Stimulated activated CD4-positive, alpha-beta T cell treated with anti-CD3 and anti-CD28 coated beads, Interleukin-2, amount 100 ng/mL, for 4 hours (primary cell): Measurements from ENCODE around the gene NBAS.

ENCODE experiments used
- DNase-seq: peaks from one replicate; pipeline ENCODE4 v3.0.0-alpha.2; 2020; ENCODE audit warnings: low read depth

Gene NBAS

DNA sequence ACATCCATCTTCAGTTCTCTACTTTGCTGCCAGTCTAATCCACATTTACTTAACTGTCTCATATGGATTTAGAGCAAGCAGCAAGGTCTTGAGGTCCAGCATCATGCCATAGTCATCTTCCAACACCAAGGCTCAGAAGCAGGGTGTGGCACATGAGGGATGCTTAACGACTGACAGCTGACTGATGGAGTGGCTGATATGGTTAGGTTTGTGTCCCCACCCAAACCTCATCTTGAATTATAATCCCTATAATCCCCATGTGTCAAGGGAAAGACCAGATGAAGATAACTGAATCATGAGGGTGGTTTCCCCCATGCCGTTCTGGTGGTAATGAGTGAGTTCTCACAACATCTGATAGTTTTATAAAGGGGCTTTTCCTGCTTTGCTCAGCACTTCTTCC lies 257.3 kb downstream of the NBAS start:
- DNase-seq = no peak

DNA sequence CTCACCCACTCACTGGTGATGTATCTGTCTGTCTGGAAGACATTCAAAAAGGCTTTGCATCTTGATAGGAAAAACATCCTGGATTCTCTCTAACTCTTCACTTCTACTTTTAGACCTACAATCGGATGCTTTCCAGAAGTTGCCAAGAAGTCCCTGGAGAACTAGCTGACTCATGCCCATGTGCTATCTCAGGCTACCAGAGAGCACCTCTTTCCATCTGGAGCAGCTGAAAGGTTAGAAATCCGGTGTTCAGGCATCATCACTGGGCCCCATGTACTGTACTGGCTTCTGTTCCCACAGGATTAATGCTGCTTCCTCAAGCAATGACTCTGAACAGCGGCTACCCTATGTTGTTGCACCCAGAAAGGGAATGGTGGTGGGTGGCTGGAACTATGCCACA lies 259.0 kb downstream of the NBAS start:
- no peak for DNase-seq

DNA sequence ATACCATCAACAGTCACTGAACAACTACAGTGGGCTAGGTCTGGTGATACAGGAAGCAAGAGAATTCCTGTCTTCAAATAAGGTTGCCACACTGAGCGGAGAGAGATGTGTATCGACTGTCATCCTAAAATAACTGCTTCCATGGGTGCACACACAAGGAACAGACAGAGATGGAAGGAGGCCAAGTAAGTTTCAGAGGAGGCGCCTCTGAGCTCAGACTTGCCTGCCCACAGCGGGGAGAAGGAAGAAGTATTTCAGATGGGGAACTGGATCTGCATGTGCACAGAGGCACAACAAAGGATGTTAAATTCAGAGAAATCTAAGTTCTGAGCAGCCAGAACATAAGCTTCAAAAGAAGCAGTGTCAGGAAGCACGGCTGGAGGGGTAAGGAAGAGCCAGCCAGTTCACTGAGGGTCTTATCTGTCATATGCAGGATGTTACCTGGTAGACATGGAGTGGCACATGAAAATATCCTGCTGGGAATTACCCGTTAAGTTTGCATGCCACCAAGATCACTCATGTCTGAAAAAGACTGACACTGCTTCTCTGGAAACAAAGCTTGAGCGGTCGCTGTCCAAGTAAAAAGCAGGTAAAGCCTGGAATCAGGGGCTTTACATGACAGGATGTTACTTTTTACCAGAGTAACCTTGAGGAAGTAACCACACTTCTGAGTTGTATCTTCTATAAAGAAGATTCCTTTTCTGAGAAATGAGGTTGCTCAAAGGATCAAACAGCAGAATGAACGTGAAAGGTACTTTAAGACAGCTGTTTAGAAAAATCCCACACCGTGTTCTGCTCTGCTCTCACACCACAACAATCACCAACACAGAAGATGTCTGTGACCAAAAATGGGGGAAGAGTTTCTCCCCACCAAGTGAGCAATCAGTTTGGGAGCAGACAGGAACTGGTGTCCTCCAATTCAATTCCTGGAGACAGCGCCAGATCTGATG lies 260.2 kb downstream of the NBAS start:
- DNase-seq = no peak

DNA sequence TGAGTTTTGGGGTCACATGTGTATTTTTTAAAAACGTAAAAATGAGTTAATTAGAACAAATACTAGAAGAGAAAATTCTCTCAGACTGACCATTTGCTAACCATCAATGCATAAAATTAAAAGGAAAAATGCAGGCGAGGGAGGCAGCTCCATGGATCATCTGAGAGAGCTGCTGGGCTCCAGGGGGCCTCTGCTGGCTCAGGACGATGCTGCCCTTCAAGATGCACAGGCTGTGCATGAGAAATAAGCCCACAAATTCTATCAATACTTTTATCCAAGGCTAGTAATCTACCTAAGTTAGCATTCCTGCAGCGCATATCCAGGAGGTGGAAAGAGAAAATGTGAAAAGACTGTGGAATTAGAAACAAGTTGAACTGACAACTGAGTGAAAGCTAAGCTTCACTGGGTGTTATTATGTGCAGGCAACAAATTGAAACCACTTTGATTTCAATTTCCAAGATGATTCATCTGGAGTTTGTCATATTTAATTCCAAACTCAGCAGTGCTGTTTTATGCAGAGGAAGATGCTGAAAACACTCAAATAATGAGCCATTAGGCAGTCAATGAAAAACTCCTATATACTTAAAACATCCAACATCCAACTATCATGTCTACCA lies 261.1 kb downstream of the NBAS start:
- no peak for DNase-seq

DNA sequence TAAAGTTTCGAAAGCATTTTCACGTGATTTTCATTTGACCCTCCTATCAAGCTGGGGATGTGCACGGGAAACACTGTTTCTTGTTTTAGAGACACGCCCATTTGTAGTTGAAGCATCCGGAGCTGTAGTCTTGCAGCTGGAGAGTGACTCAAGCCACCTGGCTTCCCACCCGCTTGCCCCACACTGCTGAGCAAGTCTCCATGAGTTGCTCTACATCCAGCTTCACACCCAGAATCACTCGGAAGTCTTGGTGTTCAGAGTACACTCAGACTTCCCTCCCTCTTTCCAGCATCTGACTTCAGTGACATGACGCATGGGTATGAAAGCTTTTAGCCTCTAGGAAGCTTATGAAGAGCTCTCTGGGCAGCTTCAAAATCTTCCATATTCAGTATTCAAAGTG lies 262.4 kb downstream of the NBAS start:
- no peak for DNase-seq

DNA sequence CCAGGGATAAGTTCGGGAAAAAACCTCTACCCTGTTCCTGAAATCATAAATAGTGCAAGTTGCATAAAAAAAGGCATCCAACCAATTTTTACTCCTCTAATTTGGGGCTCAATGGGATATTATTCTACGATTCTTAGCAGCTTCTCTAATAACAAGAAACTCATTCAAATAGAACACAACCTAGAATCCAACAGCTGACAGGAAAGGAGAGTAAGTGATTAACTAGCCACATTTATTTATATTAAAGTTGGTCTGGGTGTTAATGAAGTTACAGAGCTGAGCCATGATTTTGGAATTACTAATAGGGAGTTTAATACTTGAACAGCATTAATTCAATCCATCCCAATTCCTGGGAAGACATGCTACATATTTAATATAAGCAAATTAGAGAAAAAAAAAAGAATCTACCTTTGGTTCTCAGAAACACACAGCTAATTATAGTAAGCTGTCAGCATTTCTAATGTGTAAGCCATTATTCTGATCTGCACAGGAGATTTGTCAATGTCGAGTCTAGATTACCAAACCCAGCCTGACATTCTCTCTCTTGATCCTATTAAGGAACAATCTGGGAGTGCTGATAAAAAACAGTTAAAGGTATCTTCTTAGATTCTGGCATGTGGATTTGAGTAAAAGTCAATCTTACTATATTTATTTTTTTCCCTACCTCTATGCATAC lies 267.7 kb downstream of the NBAS start:
- no peak for DNase-seq

DNA sequence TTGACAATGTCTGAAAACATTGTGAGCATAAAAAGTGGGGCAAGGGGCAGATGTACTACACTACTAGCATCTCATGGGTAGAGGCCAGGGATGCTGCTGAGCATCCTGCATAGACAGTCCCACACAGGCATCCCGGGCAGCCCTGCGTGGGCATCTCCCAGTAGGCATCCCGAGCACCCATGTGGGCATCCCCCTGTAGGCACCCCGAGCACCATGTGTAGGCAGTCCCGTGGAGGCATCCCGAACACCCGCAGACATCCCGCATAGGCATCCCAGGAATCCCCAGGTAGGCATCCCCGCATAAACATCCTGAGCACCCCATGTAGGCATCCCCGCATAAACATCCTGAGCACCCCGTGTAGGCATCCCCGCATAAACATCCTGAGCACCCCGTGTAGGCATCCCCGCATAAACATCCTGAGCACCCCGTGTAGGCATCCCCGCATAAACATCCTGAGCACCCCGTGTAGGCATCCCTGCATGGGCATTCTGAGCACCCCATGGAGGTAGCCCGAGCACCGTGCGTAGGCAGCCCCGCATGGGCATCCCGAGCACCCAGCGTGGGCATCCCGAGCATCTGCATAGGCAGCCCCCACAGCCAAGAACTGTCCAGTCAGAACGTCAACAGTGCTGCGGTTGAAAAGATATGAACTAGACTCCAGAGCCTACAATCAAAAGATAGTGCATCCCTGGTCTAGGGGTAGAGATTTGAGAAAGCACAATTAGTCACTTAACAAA lies 273.5 kb downstream of the NBAS start:
- no peak for DNase-seq

DNA sequence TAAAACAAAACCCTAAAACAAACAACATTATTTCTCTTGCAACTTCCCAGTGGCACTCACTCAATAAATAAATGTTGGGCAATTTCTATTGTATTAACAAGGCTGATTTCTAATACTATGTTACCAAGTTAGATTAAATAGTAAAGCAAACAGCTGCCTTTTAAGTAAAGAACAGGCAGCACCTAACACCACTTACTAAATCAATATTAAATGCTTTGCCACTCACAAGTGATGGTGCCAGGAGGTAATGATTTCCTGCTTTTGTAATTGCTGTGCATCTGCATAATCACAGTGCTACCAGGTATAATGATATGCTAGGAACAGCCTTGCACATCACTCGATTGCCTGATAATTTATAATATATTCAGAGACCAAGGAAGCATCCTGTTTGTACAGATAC lies 276.5 kb downstream of the NBAS start:
- no peak for DNase-seq

DNA sequence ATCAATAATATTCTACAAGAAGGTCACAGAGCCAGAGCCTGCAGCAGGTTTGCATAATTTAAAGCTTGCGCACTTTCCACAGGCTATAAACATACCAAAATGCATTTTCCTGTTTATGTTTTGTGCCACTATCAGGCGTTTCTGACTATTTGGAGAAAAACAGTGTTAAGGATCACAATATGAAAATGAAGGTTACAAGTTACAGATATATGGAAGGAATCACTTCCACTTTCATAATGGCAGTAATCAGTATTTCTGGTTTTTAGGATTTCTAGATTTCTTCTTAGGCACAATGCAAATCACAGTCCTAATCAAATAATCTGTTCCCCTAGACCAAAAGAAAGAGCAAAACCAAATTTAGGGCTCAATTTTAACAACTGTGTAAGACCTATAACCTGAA lies 279.5 kb downstream of the NBAS start:
- no peak for DNase-seq

DNA sequence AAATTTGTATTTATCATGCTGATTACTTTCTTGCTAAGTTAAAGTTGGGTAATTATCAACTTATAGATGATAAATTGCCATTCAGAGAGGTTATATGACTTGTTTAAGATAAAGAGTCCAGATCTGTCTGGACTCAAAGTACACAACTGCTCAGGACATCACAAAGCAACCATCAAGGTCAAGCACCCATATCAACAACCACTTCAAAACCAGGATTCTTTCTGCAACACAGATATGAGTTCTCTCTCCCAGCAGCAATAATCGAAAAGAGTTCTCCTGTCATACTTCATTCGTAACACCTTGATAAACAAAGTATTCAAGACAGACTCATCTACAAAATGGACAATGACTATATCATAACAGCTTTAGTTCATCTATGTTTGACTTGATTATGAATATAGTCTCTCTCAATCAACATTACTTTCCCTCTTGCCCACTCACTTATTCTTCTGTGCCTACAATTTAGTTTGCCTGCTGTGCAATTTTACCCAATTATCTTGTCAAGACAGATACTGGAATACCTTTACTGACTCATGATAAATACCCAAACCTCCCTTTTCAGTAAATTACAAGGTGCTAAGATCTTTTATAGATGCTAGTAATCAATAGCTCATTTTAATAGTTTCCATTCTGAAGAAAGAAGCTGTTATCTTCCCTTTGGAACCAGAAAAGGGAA lies 281.8 kb downstream of the NBAS start:
- DNase-seq = no peak

DNA sequence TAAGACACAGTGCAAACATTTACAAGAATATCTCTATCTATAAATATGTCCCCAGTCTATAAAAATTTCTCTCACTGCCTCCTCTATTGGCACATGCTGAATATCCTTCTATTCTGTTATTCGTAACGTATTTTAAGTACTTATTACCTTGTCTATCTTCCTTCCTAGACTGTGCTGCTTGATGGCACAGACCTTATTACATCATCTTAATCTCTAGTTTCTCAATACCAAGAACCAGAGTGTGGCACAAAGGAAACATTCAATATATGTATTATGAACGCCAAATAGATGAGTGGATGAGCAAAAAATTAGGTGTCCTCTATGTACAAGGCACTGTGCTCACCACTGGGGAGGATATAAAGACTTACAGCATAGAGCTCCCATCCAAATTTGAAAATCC lies 282.8 kb downstream of the NBAS start:
- no peak for DNase-seq

DNA sequence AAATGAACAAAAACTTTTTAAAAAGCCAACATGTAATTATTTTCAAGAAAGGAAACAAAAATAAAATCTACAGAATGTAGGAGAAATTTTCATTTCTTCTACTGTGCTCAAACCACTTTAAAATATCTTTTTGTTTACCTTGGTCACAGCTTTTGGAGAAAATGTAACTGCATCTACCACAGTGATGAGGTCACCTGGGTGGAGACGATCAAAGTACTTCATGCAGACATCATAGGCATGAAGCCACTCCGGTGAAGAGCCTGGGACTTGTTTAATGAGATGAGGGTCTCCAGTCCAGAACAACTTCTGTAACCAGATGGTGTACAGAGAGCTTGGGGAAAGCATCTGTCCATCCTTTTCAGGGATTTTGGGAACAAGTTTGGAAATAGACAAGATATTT lies 285.8 kb downstream of the NBAS start:
- DNase-seq = no peak

DNA sequence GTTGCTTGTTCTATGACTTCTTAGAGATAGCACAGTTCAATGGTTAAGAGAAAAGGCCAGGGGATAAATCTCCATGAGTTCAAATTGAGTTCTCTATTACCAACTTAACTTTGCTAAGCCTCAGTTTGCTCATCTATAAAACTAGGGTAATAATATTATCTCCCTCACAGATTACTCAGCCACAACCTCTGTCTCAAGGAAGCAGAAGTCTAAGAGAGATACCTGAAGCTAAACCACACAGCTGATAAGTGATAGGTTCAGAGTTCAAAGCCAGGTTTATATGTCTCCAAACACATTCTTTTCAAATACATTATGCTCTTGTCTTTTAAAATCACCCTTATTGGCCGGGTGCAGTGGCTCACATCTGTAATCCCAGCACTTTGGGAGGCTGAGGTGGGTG lies 287.7 kb downstream of the NBAS start:
- DNase-seq = no peak

DNA sequence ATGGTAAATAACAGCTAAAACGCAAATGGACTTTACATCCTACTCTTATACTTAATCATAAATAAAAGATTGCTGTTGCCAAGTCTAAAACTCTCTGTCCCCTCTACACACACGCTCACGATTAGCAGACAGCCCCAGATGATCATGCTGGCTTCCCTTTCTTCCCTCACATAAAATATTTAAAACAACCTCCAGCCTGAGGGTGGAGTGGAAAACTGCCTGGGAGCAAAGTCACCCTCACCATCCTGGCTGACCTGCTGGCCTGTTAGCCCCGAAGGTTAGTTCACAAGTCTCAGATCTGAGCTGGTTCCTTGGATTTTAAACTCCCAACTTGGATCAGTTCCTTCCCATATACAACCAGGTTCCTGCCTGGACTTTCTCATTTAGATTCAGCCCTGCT lies 288.2 kb downstream of the NBAS start:
- DNase-seq = no peak

DNA sequence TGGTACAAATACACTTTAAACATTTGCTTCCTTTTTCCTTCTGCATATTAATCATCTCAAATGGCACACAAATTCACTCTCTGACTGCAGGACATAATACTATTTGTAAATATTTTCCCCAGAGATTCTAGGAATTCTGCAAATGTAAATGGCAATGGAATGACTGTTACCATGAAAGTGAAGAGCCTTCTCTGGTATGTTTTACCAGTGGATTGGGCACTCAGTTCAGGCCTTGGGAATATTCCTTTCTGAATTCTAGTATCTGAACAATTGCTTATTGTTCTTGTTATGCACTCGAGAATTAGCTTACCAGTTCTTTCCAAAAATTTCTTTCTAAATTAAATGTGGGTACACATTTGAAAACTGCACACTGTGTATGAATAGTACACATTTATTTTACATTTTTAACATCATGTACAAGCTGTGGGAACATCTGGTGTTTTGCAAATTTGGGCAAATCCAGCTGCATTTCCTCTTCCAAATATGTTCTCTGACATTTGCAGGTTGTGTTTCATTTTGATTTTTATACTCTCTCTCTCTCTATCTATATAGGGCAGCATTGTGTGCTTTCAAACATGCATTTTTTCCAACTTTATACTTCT lies 289.1 kb downstream of the NBAS start:
- no peak for DNase-seq

DNA sequence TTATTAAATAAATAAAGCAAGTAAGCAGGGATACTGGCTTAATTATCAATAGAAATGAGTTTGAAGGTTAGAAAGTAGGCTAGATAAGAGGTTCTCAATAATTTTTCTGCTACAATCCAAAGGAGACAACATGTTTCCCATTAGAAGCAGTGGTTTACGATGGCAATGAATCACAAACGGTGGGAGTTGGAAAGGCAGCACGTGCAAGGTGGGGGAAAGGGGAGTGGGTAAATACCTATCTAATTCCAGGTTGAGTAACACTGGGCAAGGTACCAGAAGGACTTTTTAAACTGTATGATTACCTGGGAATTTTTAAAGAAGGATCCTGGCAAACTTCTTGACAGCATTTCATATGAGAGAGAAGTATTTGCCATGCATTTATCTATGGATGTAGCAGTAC lies 289.9 kb downstream of the NBAS start:
- DNase-seq = no peak

DNA sequence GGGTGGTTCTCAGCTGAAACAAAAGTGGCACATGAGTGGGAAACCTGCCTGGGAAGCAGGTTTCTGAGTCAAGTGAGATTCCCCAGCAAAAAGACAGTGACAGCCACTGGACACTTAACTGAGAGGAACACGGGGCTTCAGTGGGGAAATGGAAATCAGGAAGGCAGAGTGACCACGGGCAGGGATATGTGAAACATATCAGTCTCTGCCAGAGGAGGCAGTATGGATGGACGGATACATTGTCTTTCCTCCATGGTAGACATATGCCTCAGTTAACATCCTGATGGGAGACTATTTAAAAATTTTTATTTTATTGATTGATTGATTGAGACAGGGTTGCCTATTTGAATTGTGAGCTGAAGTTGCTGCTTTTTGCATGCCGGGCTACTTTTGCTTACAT lies 292.1 kb downstream of the NBAS start:
- DNase-seq = no peak

DNA sequence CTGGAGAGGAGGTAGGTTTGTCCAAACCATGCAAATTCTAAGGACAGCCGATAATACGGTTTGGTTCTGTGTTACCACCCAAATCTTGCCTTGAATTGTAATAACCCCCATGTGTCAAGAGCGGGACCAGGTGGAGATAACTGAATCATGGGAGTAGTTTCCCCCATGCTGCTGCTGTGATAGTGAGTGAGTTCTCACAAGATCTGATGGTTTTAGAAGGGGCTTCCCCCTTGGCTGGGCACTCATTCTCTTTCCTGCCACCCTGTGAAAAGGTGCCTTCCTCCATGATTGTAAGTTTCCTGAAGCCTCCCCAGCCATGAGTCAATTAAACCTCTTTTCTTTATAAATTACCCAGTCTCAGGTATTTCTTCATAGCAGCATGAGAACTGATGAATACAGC lies 295.2 kb downstream of the NBAS start:
- no peak for DNase-seq

DNA sequence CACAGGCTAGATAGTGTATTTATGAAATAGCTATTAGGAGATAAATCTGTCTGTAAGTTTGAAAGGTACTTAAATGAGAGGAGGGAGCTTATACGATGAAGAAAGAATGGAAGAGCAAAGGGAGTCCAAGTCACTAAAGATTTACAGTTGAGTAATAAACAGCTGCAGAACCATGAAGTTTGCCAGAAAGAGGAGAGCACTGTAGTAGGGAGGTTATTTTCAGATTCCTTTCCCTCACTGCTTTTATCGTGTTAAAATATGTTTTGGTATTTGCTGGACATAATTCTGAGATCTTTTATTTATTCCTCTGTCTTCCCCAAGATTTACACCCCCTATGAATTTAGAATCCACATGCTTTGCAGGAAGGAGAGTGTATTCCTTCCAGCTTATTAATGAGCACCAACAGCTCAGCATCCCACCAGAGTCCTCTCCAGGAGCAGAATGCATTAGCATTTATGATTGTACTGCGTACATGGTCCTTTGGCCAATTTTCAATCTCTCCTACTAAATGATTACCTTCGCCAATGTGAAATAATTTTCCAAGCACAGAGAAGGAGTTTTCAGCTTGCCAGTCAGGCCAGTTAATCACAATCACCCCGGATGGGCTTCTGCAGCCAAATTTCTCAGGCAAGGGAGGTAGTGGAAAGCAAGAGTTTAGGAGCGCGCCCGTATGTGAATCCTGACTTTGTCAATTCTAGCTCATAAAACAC lies 297.0 kb downstream of the NBAS start:
- no peak for DNase-seq

DNA sequence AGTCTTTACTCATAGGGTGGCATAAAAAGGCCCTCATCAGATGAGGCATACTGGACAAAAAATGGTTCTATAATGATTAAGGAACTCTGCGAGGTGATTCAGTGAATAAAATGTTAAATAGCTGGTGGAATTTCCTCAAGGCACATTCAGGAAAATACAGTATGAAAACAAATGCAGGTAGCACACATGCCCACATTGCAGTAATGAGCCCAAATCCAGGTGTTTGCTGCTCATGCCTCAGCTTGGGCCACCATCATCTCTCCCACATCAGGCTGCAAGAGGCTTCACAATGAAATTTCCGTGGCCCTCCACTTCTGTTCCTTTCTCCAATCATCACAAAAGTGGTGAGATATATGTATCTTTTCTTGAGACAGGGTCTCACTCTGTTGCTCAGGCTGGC lies 298.3 kb downstream of the NBAS start:
- no peak for DNase-seq

DNA sequence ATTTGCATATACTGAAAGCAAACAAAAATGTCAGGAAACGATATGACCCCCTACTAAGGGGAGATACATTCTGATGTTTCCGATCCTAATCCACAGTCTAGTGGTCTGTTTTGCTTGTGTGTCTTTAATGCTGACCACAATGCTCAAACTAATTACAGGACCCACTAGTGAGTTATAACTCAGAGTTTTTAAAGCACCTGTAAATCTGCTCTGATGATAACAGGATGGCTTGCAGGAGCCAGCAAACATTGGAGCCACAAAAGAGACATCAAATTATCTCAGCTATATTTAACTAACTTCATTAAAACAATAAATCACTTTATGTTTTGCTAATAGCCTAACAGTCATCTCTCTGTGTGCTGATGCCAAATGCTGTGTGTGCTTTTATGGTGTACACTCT lies 300.3 kb downstream of the NBAS start:
- DNase-seq = no peak
